Esophagus muscularis mucosa (tissue), 4 donors: ENCODE results near the gene VPS13D.

Experiments
- EP300 ChIP-seq: sonication (generic); formaldehyde crosslinking; IDR thresholded peaks from one replicate; pipeline ENCODE4 v1.6.1; 2017; ENCODE audit warnings: antibody characterized with exemption
- POLR2A ChIP-seq: fragments of 450-650 bp; IDR thresholded peaks from one replicate; pipeline ENCODE4 v1.6.1; 2017; ENCODE audit warnings: antibody characterized with exemption, moderate library complexity, mild to moderate bottlenecking, low read depth
- POLR2AphosphoS5 ChIP-seq, 2 donors: sonication (generic); formaldehyde crosslinking; IDR thresholded peaks; one replicate each; pipeline ENCODE4 v1.6.1; 2017; ENCODE audit warnings: antibody characterized with exemption in 2 of 2
- TF ChIP-seq, protein P1 (sequence below), 3 experiments: fragments of 200-600 bp in 2 of 3; fragments of 450-650 bp in 1 of 3; sonication (generic) in 2 of 3; IDR thresholded peaks; one replicate each; pipeline ENCODE4 v1.5.1; 2017 to 2019; ENCODE audit warnings: antibody characterized with exemption in 3 of 3, mild to moderate bottlenecking in 2 of 3, moderate library complexity in 1 of 3

DNA sequence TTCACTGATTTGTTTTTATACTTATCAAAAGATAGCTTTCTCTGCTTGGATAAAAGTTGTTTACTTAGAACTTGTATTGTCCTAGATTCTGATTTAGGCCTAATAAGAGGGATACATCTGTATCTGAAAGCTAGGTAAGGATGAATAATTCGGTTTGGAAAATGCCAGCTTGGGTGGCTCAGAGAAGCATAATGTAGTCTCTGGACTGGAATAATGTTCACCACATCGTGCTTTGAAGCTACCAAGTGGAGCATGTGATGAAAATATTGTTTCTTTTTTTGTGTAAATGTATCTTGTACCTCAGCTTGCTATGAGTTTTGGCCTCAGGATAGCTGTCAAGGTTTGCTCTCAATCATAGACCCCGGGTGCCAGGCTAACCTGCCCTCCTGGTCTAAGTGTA lies 49.2 kb downstream of the VPS13D start:
- TF ChIP-seq EP300 (no peak), POLR2A (no peak), POLR2AphosphoS5 (IDR thresholded peaks at IDR 0.05) (no peak)
- TF ChIP-seq, protein P1, sequence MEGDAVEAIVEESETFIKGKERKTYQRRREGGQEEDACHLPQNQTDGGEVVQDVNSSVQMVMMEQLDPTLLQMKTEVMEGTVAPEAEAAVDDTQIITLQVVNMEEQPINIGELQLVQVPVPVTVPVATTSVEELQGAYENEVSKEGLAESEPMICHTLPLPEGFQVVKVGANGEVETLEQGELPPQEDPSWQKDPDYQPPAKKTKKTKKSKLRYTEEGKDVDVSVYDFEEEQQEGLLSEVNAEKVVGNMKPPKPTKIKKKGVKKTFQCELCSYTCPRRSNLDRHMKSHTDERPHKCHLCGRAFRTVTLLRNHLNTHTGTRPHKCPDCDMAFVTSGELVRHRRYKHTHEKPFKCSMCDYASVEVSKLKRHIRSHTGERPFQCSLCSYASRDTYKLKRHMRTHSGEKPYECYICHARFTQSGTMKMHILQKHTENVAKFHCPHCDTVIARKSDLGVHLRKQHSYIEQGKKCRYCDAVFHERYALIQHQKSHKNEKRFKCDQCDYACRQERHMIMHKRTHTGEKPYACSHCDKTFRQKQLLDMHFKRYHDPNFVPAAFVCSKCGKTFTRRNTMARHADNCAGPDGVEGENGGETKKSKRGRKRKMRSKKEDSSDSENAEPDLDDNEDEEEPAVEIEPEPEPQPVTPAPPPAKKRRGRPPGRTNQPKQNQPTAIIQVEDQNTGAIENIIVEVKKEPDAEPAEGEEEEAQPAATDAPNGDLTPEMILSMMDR (IDR thresholded peaks at IDR 0.05) = no peak
